Transverse colon (tissue), 4 donors: ENCODE results near the gene HDHD3. TPM values are rescaled to one million over a fixed set of nuclear protein-coding genes. Genes with fewer than 3 reads are reported as not detected.

ENCODE experiments used
- DNase-seq: peaks from one replicate; pipeline ENCODE4 v3.0.0-alpha.2; 2019
- H3K27ac ChIP-seq, 4 donors: fragments of 200-600 bp; sonication (generic); 2 replicates each; pipeline ENCODE4 v1.5.1; 2016 to 2018; ENCODE audit warnings: inconsistent platforms in 4 of 4
- H3K27me3 ChIP-seq: fragments of 200-600 bp; sonication (generic); 2 replicates; pipeline ENCODE4 v1.5.1; 2017; ENCODE audit warnings: inconsistent platforms
- H3K36me3 ChIP-seq, 4 donors: fragments of 200-600 bp; sonication (generic); 2 replicates each; pipeline ENCODE4 v1.5.1; 2017 to 2019; ENCODE audit warnings: inconsistent platforms in 4 of 4
- H3K4me1 ChIP-seq, 4 donors: fragments of 200-600 bp; sonication (generic); 2 replicates each; pipeline ENCODE4 v1.5.1; 2017 to 2020; ENCODE audit warnings: inconsistent platforms in 4 of 4
- H3K4me3 ChIP-seq, 4 donors: fragments of 200-600 bp; sonication (generic); 1 replicate in 1 of 4; 2 replicates in 3 of 4; pipeline versions ENCODE4 v1.5.1 to v1.6.1; 2017 to 2019; ENCODE audit warnings: inconsistent platforms in 4 of 4
- H3K9me3 ChIP-seq, 2 donors: fragments of 200-600 bp; sonication (generic); 2 replicates each; pipeline ENCODE4 v1.5.1; 2017 to 2019; ENCODE audit warnings: inconsistent platforms in 2 of 2
- CTCF ChIP-seq, 5 experiments: fragments of 200-600 bp in 3 of 5; fragments of 450-650 bp in 2 of 5; sonication (generic) in 3 of 5; IDR thresholded peaks; 1 replicate in 2 of 5; 2 replicates in 3 of 5; pipeline ENCODE4 v1.5.1; 2016 to 2017; ENCODE audit warnings: antibody characterized with exemption in 5 of 5, inconsistent platforms in 3 of 5, mild to moderate bottlenecking in 2 of 5, moderate library complexity in 1 of 5
- EP300 ChIP-seq: sonication (generic); formaldehyde crosslinking; IDR thresholded peaks from one replicate; pipeline ENCODE4 v1.6.1; 2017; ENCODE audit warnings: antibody characterized with exemption, low read depth
- POLR2A ChIP-seq: fragments of 450-650 bp; IDR thresholded peaks from one replicate; pipeline ENCODE4 v1.6.1; 2016; ENCODE audit warnings: antibody characterized with exemption, mild to moderate bottlenecking, moderate library complexity
- POLR2AphosphoS5 ChIP-seq, 3 donors: sonication (generic); formaldehyde crosslinking; IDR thresholded peaks; one replicate each; pipeline ENCODE4 v1.6.1; 2016; ENCODE audit warnings: antibody characterized with exemption in 3 of 3
- WGBS, 2 donors: methylation state at CpG; one replicate each; pipeline ENCODE4 v1.1.5; 2018; ENCODE audit warnings: low coverage in 1 of 2; 5-methylcytosine and 5-hydroxymethylcytosine counted together
- in situ Hi-C, 4 donors: fragments of 200-750 bp; cut with MboI; loops; one replicate each; pipeline versions ENCODE4 v1.15.0 to v1.15.1; 2017; ENCODE audit warnings: low sequenced_read_pairs in 3 of 4, low pct_ligation_motif_present in 1 of 4, low pct_unique_long_range_greater_than_20kb in 1 of 4
- intact Hi-C: fragments of 100-400 bp; cut with DNase I; formaldehyde crosslinking; loops from one replicate; pipeline ENCODE4 v1.15.1; 2023; ENCODE audit warnings: low total_unique reads
- total RNA-seq, 4 donors: library from RNA; depleted of rRNA; stranded (reverse); fragments of >200 nt; gene quantifications; one replicate each; pipeline ENCODE4 v1.1.0, GENCODE V29; 2016

The HDHD3 gene
- total RNA-seq, 4 donors from 2014 or later: 156 to 269 (median 237) TPM

GRCh38 chr9:113343732-113344231 lies 33.0 kb downstream of the HDHD3 start:
- intact Hi-C loops: loop anchor here (10.0 kb wide), 1 partner anchor 61 kb away; the partner anchor contains the start of gene ALAD
- TF ChIP-seq POLR2A (no peak), EP300 (peak; percentile 69), POLR2AphosphoS5 (IDR thresholded peaks at IDR 0.05) (peak; percentile 54 to 78 (median 66)), CTCF (IDR thresholded peaks at IDR 0.05) (no peak)
- in situ Hi-C loops: no loop called here

GRCh38 chr9:113341712-113342410 lies 34.9 kb downstream of the HDHD3 start:
- DNase-seq: peak; percentile 32
- Histone ChIP-seq H3K27ac (peak overlapping the region in 1 of 4 donors; percentile 10), H3K9me3 (no peaks in the 10 kb centered on the region), H3K4me3 (no peak overlapping the region), H3K36me3 (no peaks in the 10 kb centered on the region), H3K27me3 (no peaks in the 10 kb centered on the region), H3K4me1 (peaks cover 10 to 50% (median 27%) of the 10 kb centered on the region in 4 donors)
- WGBS, 2 donors: 49% methylated on average over 9 of the region's 9 CpGs; no CpG with 5 or more reads in 1 of the 2 donors
- in situ Hi-C loops (no loop called here), intact Hi-C loops (loop anchor here (10.0 kb wide), 1 partner anchor 63 kb away; the partner anchor contains the start of gene ALAD)
- no peak for TF ChIP-seq POLR2A
- no peak for TF ChIP-seq CTCF (IDR thresholded peaks at IDR 0.05)
- TF ChIP-seq POLR2AphosphoS5 (IDR thresholded peaks at IDR 0.05): no peak
- no peak for TF ChIP-seq EP300

More at GRCh38 chr9:113343732-113344231, 33.0 kb downstream of the HDHD3 start:
- Histone ChIP-seq H3K36me3 (no peaks in the 10 kb centered on the region), H3K27ac (peak overlapping the region; percentile 77 to 85 (median 84)), H3K4me3 (no peak overlapping the region), H3K9me3 (no peaks in the 10 kb centered on the region), H3K27me3 (no peaks in the 10 kb centered on the region), H3K4me1 (peaks cover 10 to 64% (median 35%) of the 10 kb centered on the region in 4 donors)
- peak; percentile 86 for DNase-seq
- 25% methylated on average over 1 of the region's 1 CpG; no CpG with 5 or more reads in 1 of the 2 donors for WGBS, 2 donors

- H3K27me3 ChIP-seq: no peaks in the 10 kb centered on the region
- H3K36me3 ChIP-seq: no peaks in the 10 kb centered on the region
- no peaks in the 10 kb centered on the region for H3K9me3 ChIP-seq
- TF ChIP-seq POLR2AphosphoS5 (IDR thresholded peaks at IDR 0.05) (peak; percentile 63 to 81 (median 77)), EP300 (no peak), POLR2A (peak; percentile 25)
- whole genome bisulfite sequencing, 2 donors: 1 to 5% methylated on average over 5 to 46 of the region's 46 CpGs
- in situ Hi-C loops: no loop called here
- H3K4me1 ChIP-seq: peaks cover 10 to 34% (median 23%) of the 10 kb centered on the region in 4 donors
- intact Hi-C loops: loop anchor here (10.0 kb wide), 1 partner anchor 65 kb away; the partner anchor contains the start of gene ALAD
- H3K27ac ChIP-seq: peak within 1 kb of the TSS; percentile 74 to 87 (median 80)
- peak within 1 kb of the TSS; percentile 26 to 75 (median 67) for H3K4me3 ChIP-seq
- DNase-seq: peak; percentile 89
These were observed 36.6 kb downstream of the HDHD3 start, which contains the start of gene WDR31 for GRCh38 chr9:113340011-113340699. TSS of gene WDR31 (minus strand) at chr9:113340275. CDS start at chr9:113332022, 8,253 bp downstream.

GRCh38 chr9:113337714-113338113 lies 39.1 kb downstream of the HDHD3 start:
- in situ Hi-C loops: no loop called here
- Histone ChIP-seq H3K4me1 (peaks cover 6 to 18% (median 12%) of the 10 kb centered on the region in 4 donors), H3K9me3 (no peaks in the 10 kb centered on the region), H3K36me3 (no peaks in the 10 kb centered on the region), H3K27ac (no peak overlapping the region), H3K4me3 (no peak overlapping the region), H3K27me3 (no peaks in the 10 kb centered on the region)
- intact Hi-C loops: no loop called here
- TF ChIP-seq POLR2A (no peak), POLR2AphosphoS5 (IDR thresholded peaks at IDR 0.05) (no peak)
- WGBS, 2 donors: 100% methylated on average over 2 of the region's 2 CpGs; no CpG with 5 or more reads in 1 of the 2 donors
- no peak for DNase-seq
